IPS DF 4.7 (cell line): Measurements from ENCODE around the gene NYAP1.
"Not testable (repeated sequence)": the region's sequence is repeated elsewhere in the genome, so short reads cannot be mapped to it uniquely, and the experiment has no call there.

Experiments used
- DNase-seq: peaks from one replicate; pipeline ENCODE4 v3.0.0-alpha.2; 2013; ENCODE audit warnings: low spot score; ENCODE audit errors: extremely low read depth

NYAP1 gene

GRCh38 chr7:100483722-100484672, at the start of gene NYAP1:
TSS of gene NYAP1 (plus strand) at chr7:100483927. CDS start at chr7:100485312, 1,385 bp downstream.
- no peak for DNase-seq

DNA sequence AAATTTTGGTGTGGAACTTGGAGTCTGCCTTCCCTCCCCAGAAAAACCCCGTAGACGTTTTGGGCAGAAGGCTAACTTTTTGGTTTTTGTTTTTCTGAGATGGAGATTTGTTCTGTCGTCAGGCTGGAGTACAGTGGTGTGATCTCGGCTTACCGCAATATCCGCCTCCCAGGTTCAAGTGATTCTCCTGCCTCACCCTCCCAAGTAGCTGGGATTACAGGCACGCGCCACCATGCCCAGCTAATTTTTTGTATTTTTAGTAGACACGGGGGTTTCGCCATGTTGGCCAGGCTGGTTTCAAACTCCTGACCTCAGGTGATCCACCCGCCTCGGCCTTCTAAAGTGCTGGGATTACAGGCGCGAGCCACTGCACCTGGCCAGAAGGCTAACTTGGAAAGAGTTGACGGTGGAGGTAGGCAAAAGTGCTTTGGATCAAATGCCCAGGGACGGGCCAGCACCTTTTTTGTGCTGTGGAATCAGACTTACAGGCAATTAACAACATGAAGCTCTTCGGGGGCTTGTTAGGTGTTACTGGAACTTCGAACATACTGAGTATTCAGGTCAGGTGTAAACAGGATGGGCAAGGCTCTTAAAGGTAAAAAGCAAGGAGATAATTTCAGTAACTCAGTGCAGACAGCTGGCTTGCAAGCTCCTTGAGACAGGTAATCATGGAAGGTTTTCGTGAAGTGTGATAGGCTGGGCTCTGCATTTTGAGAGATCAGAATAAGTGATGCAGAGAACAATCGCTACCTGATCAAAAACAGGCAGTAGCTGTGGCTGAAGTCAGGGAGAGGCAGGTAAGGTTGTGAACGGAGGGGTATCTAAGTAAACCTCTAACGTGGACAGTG, 49.2 kb upstream of the NYAP1 start:
- no peak for DNase-seq

GRCh38 chr7:100435401-100436304, 48.1 kb upstream of the NYAP1 start:
- no peak for DNase-seq

DNA sequence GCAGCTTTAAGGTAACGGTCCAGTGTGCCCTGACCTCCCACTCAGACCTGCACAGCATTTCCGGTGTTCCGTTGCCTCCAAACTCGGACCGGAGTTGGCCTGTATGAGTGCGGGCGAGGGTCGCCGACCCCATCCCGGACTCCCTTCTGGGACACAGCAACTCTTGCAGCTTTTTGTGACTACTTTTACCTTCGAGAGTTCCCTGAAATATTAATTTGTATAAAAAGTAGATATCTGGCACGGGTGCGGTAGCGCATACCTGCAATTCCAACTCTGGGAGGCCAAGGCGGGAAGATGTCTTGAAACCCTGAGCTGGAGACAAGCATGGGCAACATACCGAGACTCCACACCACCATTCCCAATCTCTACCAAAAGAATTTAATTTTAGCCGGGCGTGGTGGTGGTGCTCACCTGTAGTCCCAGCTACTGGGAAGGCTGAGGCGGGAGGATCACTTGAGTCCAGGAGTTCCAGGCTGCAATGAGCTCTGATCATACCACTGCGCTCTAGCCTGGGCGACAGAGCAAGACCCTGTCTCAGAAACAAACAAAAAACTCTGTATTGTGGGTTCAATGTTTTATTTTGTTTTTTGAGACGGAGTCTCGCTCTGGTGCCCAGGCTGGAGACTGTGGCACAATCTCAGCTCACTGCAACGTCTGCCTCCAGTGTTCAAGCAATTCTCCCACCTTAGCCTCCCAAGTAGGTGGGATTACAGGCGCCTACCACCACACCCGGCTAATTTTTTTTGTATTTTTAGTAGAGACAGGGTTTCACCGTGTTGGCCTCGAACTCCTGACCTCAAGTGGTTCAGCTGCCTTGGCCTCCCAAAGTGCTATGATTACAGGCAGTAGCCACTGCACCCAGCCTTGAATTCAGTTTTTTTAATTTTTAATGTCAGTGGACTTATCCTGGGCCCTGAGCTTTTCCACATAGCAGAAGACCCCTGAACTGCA, 46.3 kb upstream of the NYAP1 start:
- DNase-seq: no peak

DNA sequence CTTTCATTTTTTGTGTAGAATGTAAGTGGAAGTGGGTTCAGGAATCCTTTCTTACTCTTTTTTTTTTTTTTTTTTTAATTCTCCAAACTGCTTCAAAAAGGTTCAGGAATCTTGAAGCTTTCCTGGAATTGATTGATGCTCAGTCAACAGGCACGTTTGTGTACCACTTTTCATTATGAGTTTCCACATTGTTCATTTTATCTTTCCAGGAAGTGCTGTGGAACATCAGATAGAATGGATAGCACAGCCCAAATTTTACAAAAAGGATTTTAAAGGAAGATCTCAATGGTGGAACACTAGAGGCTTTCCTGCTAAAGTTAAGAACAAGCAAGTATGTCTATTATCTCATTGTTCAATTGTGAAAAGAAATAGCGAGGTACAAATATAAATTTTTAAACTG, 45.6 kb upstream of the NYAP1 start:
- no peak for DNase-seq

DNA sequence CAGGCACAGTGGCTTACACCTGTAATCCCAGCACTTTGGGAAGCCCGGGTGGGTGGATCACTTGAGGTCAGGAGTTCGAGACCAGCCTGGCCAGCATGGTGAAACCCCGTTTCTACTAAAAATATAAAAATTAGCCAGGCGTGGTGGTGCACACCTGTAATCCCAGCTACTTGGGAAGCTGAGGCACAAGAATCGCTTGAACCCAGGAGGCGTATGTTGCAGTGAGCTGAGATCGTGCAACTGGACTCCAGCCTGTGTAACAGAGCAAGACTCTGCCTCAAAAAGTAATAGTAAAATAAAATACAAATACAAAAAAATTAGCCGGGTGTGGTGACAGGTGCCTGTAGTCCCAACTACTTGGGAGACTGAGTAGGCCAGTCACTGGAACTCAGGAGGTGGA, 45.0 kb upstream of the NYAP1 start:
- not testable (repeated sequence) for DNase-seq

DNA sequence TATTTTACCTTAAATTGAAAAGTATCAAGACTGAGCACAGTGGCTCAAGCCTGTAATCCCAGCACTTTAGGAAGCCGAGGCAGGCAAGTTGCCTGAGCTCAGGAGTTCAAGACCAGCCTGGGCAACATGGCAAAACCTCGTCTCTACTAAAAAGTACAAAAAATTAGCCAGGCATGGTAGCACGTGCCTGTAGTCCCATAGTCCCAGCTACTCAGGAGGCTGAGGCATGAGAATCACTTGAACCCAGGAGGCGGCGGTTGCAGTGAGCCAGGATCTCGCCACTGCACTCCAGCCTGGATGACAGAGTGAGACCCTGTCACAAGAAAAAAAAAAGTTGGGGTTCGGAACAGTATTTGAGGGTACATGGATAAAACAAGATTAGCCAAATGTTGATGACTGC, 44.5 kb upstream of the NYAP1 start:
- not testable (repeated sequence) for DNase-seq

DNA sequence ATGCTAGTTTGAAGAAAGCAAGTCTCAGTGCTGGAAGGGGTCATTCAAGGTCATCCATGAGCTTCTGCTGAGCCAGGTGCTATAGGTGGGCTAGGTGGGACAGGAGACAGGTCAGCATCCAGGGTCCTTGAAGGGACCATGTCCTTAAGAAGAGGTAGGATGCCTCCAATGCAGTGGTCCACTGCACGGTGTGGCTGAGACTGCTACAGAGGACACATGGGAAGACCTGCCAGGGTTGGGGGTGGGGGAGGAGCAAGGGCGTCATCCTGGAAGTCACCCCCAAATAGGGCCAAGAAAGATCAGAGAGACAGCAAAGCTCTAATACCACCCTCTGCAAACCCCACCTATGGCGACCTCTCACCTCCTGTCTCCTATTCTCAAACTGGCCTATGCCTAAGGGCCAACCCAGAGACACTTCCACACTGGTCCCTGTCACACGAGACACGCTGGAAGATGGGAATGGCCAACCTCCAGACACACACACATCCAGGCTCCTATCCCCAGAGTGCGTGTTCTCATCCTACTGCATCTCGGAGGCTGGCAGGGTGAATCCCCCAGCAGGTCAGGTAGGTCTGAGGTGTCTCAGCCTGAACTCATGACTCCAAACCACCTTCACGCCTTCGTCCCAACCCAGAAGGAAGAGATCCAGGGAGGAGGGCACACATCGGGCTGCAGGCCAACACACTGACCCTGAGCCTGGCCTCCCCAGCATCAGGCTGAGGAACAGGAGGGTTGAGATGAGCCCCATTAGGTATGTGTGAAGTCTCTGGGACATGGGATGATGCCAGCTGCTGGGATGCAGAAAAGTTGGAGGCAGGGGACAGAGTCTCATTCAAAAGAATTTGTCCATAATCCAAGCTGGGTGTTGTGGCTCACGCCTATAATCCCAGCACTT, 41.8 kb upstream of the NYAP1 start:
- no peak for DNase-seq

GRCh38 chr7:100443096-100443840, 40.5 kb upstream of the NYAP1 start:
- DNase-seq: no peak

GRCh38 chr7:100444311-100445278, 39.1 kb upstream of the NYAP1 start:
- DNase-seq: no peak

DNA sequence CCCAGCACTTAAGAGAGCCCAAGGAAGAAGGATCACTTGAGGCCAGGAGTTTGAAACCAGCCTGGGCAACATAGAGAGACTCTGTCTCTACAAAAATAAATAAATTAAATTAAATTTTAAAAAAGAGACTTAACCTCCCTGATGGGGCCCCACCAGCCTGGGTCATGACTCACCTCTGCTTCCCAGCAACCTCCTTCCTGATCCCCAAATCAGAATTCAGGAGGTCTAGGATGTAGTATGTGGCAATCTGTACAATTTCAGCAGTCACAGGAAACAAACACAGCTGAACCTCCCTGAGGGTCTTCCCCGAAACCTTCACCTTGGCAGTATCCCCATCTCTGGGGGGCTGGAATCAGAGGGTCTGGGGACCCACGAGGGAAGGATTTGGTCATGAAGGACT, 37.7 kb upstream of the NYAP1 start:
- DNase-seq: no peak

DNA sequence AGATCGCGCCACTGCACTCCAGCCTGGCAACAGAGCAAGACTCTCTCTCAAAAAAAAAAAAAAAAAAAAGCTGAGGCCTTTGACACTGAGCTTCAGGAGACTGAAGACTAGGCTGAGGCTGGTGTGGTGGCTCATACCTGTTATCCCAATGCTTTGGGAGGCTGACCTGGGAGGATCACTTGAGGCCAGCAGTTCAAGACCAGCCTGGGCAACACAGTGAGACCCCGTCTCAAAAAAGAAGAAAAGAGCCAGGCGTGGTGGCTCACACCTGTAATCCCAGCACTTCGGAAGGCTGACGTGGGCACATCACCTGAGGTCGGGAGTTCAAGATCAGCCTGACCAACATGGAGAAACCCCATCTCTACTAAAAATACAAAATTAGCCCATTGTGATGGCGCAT, 36.4 kb upstream of the NYAP1 start:
- not testable (repeated sequence) for DNase-seq

GRCh38 chr7:100449190-100449795, 34.4 kb upstream of the NYAP1 start:
- DNase-seq: no peak

- DNase-seq: no peak
Measured at GRCh38 chr7:100452513-100452912, 31.2 kb upstream of the NYAP1 start.

- DNase-seq: not testable (repeated sequence)
Measured at GRCh38 chr7:100453854-100454253, 29.9 kb upstream of the NYAP1 start.

DNA sequence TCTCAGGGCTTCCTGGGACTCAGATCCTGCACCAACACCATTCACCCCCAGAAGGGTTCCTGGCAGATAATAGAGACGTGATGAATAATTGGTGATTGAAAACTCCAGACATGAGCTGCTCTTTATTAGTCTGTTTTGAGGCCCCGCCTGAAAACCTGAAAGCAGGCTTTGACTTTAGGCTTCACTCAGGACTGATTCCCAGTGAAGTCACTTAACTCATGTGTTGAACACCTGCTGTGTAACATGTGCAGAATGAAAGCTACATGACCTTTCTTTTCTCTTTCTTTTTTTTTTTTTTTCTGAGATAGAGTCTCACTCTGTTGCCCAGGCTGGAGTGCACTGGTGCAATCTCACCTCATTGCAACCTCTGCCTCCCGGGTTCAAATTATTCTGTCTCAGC, 28.5 kb upstream of the NYAP1 start:
- DNase-seq: no peak

DNA sequence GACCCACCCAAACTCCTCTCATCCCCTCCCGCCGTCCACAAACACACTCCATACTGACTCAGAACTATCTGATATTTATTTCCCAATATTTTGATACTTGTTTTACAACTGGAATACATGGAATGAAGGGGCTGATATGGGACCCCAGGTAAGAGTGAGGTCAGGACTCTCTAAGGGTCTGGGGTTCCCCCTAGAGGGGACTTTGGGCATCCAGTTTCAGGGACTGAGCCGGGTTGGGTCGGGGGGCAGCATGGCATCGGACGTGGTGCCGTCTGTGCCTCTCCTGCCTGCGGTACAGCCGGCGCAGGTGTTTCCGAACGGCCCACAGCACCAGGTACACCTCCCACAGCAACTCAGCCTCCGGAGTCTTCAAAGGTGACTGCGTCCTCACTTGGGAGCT, 27.2 kb upstream of the NYAP1 start:
- no peak for DNase-seq
